Thyroid gland (tissue), 4 donors: ENCODE results near the gene EEFSEC. TPM values are rescaled to one million over a fixed set of nuclear protein-coding genes. Genes with fewer than 3 reads are reported as not detected.

Source experiments
- DNase-seq, 2 donors: peaks; one replicate each; pipeline ENCODE4 v3.0.0-alpha.2; 2019
- H3K27ac ChIP-seq, 3 donors: fragments of 200-600 bp; sonication (generic); 1 replicate in 2 of 3; 2 replicates in 1 of 3; pipeline ENCODE4 v1.5.1; 2016 to 2019; ENCODE audit warnings: mild to moderate bottlenecking in 1 of 3, moderate library complexity in 1 of 3
- H3K27me3 ChIP-seq: fragments of 200-600 bp; sonication (generic); one replicate; pipeline ENCODE4 v1.5.1; 2019
- H3K36me3 ChIP-seq, 2 donors: fragments of 200-600 bp; sonication (generic); one replicate each; pipeline ENCODE4 v1.5.1; 2016 to 2019
- H3K4me1 ChIP-seq, 2 donors: fragments of 200-600 bp; sonication (generic); one replicate each; pipeline ENCODE4 v1.5.1; 2017 to 2019
- H3K4me3 ChIP-seq, 3 donors: fragments of 200-600 bp; sonication (generic); replicated peaks in 1 of 3; 1 replicate in 2 of 3; 2 replicates in 1 of 3; pipeline ENCODE4 v1.5.1; 2016; ENCODE audit warnings: mild to moderate bottlenecking in 1 of 3
- H3K9me3 ChIP-seq: fragments of 200-600 bp; sonication (generic); one replicate; pipeline ENCODE4 v1.5.1; 2017
- CTCF ChIP-seq, 6 experiments: fragments of 200-600 bp in 3 of 6; fragments of 450-650 bp in 3 of 6; sonication (generic) in 3 of 6; IDR thresholded peaks; one replicate each; pipeline ENCODE4 v1.5.1; 2016 to 2019; ENCODE audit warnings: antibody characterized with exemption in 6 of 6, mild to moderate bottlenecking in 2 of 6, inconsistent platforms in 1 of 6, moderate library complexity in 1 of 6
- POLR2A ChIP-seq, 2 donors: fragments of 450-650 bp; IDR thresholded peaks; one replicate each; pipeline ENCODE4 v1.6.1; 2017; ENCODE audit warnings: antibody characterized with exemption in 2 of 2, mild to moderate bottlenecking in 2 of 2, moderate library complexity in 1 of 2
- WGBS, 2 donors: methylation state at CpG; one replicate each; pipeline ENCODE4 v1.1.5; 2017; 5-methylcytosine and 5-hydroxymethylcytosine counted together
- intact Hi-C: fragments of 100-400 bp; cut with DNase I; formaldehyde crosslinking; loops from one replicate; pipeline ENCODE4 v1.15.1; 2023
- total RNA-seq, 4 donors: library from RNA; depleted of rRNA; stranded (reverse); fragments of >200 nt; gene quantifications; one replicate each; pipeline ENCODE4 v1.2.3, GENCODE V29; 2016

Gene EEFSEC
- total RNA-seq, 4 donors from 2014 or later, result 13.3 to 26.6 (median 21.7) TPM

- Histone ChIP-seq H3K4me1 (peaks cover 0 to 10% of the 10 kb centered on the region in 2 donors), H3K27me3 (no peaks in the 10 kb centered on the region), H3K27ac (no peak overlapping the region), H3K9me3 (no peaks in the 10 kb centered on the region), H3K4me3 (no peak overlapping the region), H3K36me3 (no peaks in the 10 kb centered on the region)
- DNase-seq, result no peak
- 86 to 100% methylated on average over 3 to 4 of the region's 4 CpGs for WGBS, 2 donors
- intact Hi-C loops, result no loop called here
- TF ChIP-seq POLR2A (IDR thresholded peaks at IDR 0.05) (no peak), CTCF (IDR thresholded peaks at IDR 0.05) (no peak)
These were observed 35.7 kb downstream of the EEFSEC start for GRCh38 chr3:128188956-128189355.

GRCh38 chr3:128190501-128190900, 37.2 kb downstream of the EEFSEC start:
- no peaks in the 10 kb centered on the region for H3K9me3 ChIP-seq
- no peak for DNase-seq
- intact Hi-C loops, result no loop called here
- peaks cover 0 to 10% of the 10 kb centered on the region in 2 donors for H3K4me1 ChIP-seq
- TF ChIP-seq CTCF (IDR thresholded peaks at IDR 0.05) (no peak), POLR2A (IDR thresholded peaks at IDR 0.05) (no peak)
- H3K27ac ChIP-seq, result no peak overlapping the region
- H3K27me3 ChIP-seq, result no peaks in the 10 kb centered on the region
- H3K4me3 ChIP-seq, result no peak overlapping the region
- no peaks in the 10 kb centered on the region for H3K36me3 ChIP-seq
- WGBS, 2 donors, result 0 to 100% methylated on average over 1 of the region's 1 CpG

- intact Hi-C loops, result no loop called here
These were observed 38.9 kb downstream of the EEFSEC start for GRCh38 chr3:128192131-128192530.

GRCh38 chr3:128193168-128193567, 39.9 kb downstream of the EEFSEC start:
- no peak overlapping the region for H3K27ac ChIP-seq
- TF ChIP-seq CTCF (IDR thresholded peaks at IDR 0.05) (no peak), POLR2A (IDR thresholded peaks at IDR 0.05) (no peak)
- no peaks in the 10 kb centered on the region for H3K9me3 ChIP-seq
- peaks cover 0 to 7% of the 10 kb centered on the region in 2 donors for H3K4me1 ChIP-seq
- no peaks in the 10 kb centered on the region for H3K36me3 ChIP-seq
- no peaks in the 10 kb centered on the region for H3K27me3 ChIP-seq
- H3K4me3 ChIP-seq, result no peak overlapping the region
- DNase-seq, result no peak
- WGBS, 2 donors, result 91 to 97% methylated on average over 2 of the region's 2 CpGs
- intact Hi-C loops, result no loop called here

More at GRCh38 chr3:128192131-128192530, 38.9 kb downstream of the EEFSEC start:
- H3K4me1 ChIP-seq, result peaks cover 0 to 10% of the 10 kb centered on the region in 2 donors
- no peak overlapping the region for H3K4me3 ChIP-seq
- H3K27me3 ChIP-seq, result no peaks in the 10 kb centered on the region
- no peak overlapping the region for H3K27ac ChIP-seq
- H3K36me3 ChIP-seq, result no peaks in the 10 kb centered on the region
- TF ChIP-seq CTCF (IDR thresholded peaks at IDR 0.05), result no peak
- no peak for TF ChIP-seq POLR2A (IDR thresholded peaks at IDR 0.05)
- DNase-seq, result no peak
- 94 to 95% methylated on average over 7 of the region's 7 CpGs for WGBS, 2 donors
- H3K9me3 ChIP-seq, result no peaks in the 10 kb centered on the region

- Histone ChIP-seq H3K4me3 (no peak overlapping the region), H3K9me3 (no peaks in the 10 kb centered on the region), H3K27ac (no peak overlapping the region), H3K27me3 (no peaks in the 10 kb centered on the region), H3K36me3 (no peaks in the 10 kb centered on the region), H3K4me1 (no peaks in the 10 kb centered on the region)
- TF ChIP-seq POLR2A (IDR thresholded peaks at IDR 0.05) (no peak), CTCF (IDR thresholded peaks at IDR 0.05) (no peak)
- intact Hi-C loops, result no loop called here
- WGBS, 2 donors, result 63 to 65% methylated on average over 4 of the region's 4 CpGs
- DNase-seq, result no peak
These were observed 41.6 kb downstream of the EEFSEC start for GRCh38 chr3:128194843-128195242.
